ENCODE results near the gene NHSL1. TPM values are rescaled to one million over a fixed set of nuclear protein-coding genes. Genes with fewer than 3 reads are reported as not detected.

NHSL1 gene
- total RNA-seq, 2 experiments from 2014 or later, result 0.06 to 0.08 TPM

DNA sequence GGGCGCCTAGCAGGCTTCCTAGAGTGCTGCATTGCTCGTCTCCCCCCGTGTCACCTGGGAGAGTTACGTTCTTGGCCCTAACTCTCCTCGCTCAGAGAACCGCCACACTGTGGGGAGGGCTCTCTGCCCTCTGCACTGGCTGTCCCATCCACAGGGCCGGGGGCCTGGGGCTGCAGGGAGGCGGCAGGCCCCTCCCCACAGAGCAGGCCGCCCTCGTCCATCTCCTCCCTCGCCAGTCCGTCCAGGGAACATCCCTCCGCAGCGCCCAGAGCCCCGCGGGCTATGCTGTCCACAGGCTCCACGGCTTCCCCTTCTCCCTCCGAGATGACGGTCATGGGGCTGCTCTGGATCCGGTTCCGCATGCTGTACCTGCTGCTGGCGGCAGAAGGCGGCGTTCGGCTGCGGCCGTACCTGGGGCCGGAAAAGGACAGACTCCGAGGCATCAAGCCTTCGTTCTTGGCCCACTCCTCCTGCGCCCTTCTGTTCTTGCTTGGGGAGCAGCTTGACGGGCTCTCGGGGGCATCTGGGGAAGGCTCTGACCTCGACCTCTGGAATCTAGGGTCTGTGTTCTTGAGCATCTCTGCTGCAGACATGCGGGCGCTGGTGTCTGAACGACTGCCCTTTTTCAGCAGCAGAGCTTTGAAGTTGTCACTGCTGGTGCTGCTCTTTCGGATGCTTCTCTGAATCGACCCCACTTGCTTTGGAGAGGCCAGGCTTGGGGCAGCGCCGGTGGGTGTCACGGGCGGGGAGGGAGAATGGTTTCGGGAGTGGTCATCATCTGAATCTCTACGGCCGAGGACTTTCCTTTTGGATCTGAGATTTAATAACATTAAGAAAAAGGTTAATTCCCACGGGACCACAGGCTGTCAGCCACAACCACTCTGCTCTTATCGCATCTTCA lies 75.0 kb downstream of the NHSL1 start:
- Mint-ChIP-seq H3K4me1 (ENCODE audit: low read depth) (peaks cover 12% of the 10 kb centered on the region), H3K4me3 (no peak overlapping the region), H3K27me3 (no peaks in the 10 kb centered on the region), H3K9me3 (no peaks in the 10 kb centered on the region), H3K36me3 (ENCODE audit: low read depth) (peaks cover 4% of the 10 kb centered on the region), H3K27ac (no peak overlapping the region)
- peaks cover under 1% of the 10 kb centered on the region for H3K36me3 ChIP-seq (ENCODE audit: insufficient read depth, low read length)
- no peak for ATAC-seq (ENCODE audit: poor library complexity)
- H3K4me3 ChIP-seq (ENCODE audit: low read length), result no peak overlapping the region
- no peak for DNase-seq
- H3K9me3 ChIP-seq (ENCODE audit: control insufficient read depth in 1 of 2, insufficient read depth in 1 of 2, low read length in 2 of 2), result no peaks in the 10 kb centered on the region
- no peaks in the 10 kb centered on the region for H3K27me3 ChIP-seq (ENCODE audit: control insufficient read depth in 1 of 2, insufficient read depth in 2 of 2, low read length in 2 of 2)
- no peak overlapping the region for H3K27ac ChIP-seq (ENCODE audit: low read depth in 1 of 2, low read length in 2 of 2)
- ChIA-PET CTCF (no interaction called here), POLR2A (interaction anchor here (0.6 to 1.3 kb wide), 2 partner anchors 31 to 1116 kb away, joined by 3 to 6 read pairs; no protein-coding TSS in a partner anchor)
- H3K4me1 ChIP-seq (ENCODE audit: insufficient read depth, low read length), result peaks cover 2% of the 10 kb centered on the region
- TF ChIP-seq, protein P1, sequence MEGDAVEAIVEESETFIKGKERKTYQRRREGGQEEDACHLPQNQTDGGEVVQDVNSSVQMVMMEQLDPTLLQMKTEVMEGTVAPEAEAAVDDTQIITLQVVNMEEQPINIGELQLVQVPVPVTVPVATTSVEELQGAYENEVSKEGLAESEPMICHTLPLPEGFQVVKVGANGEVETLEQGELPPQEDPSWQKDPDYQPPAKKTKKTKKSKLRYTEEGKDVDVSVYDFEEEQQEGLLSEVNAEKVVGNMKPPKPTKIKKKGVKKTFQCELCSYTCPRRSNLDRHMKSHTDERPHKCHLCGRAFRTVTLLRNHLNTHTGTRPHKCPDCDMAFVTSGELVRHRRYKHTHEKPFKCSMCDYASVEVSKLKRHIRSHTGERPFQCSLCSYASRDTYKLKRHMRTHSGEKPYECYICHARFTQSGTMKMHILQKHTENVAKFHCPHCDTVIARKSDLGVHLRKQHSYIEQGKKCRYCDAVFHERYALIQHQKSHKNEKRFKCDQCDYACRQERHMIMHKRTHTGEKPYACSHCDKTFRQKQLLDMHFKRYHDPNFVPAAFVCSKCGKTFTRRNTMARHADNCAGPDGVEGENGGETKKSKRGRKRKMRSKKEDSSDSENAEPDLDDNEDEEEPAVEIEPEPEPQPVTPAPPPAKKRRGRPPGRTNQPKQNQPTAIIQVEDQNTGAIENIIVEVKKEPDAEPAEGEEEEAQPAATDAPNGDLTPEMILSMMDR (IDR thresholded peaks at IDR 0.05), result no peak
- intact Hi-C loops (cut with DNase I, micrococcal nuclease), result no loop called here

GRCh38 chr6:138422861-138423260 lies 76.4 kb downstream of the NHSL1 start:
- peaks cover 9% of the 10 kb centered on the region for H3K4me1 Mint-ChIP-seq (ENCODE audit: low read depth)
- no peaks in the 10 kb centered on the region for H3K9me3 Mint-ChIP-seq
- H3K27ac ChIP-seq (ENCODE audit: low read depth in 1 of 2, low read length in 2 of 2), result no peak overlapping the region
- ATAC-seq (ENCODE audit: poor library complexity) (no peak), DNase-seq (no peak)
- H3K36me3 Mint-ChIP-seq (ENCODE audit: low read depth), result peaks cover 18% of the 10 kb centered on the region
- TF ChIP-seq, protein P1 (IDR thresholded peaks at IDR 0.05), result no peak
- no peak overlapping the region for H3K4me3 ChIP-seq (ENCODE audit: low read length)
- H3K27ac Mint-ChIP-seq, result no peak overlapping the region
- intact Hi-C loops (cut with DNase I, micrococcal nuclease), result no loop called here
- H3K36me3 ChIP-seq (ENCODE audit: insufficient read depth, low read length), result peaks cover 10% of the 10 kb centered on the region
- H3K9me3 ChIP-seq (ENCODE audit: control insufficient read depth in 1 of 2, insufficient read depth in 1 of 2, low read length in 2 of 2), result no peaks in the 10 kb centered on the region
- H3K4me1 ChIP-seq (ENCODE audit: insufficient read depth, low read length), result no peaks in the 10 kb centered on the region
- ChIA-PET CTCF (no interaction called here), POLR2A (interaction anchor here (0.8 to 1.1 kb wide), 3 partner anchors 17 to 33 kb away, joined by 3 read pairs; partner anchors contain the start of gene HEBP2)
- H3K27me3 ChIP-seq (ENCODE audit: control insufficient read depth in 1 of 2, insufficient read depth in 2 of 2, low read length in 2 of 2), result no peaks in the 10 kb centered on the region
- H3K27me3 Mint-ChIP-seq, result no peaks in the 10 kb centered on the region
- H3K4me3 Mint-ChIP-seq, result no peak overlapping the region

GRCh38 chr6:138421608-138422007 lies 77.7 kb downstream of the NHSL1 start:
- Mint-ChIP-seq H3K4me3 (no peak overlapping the region), H3K36me3 (ENCODE audit: low read depth) (peaks cover 31% of the 10 kb centered on the region), H3K4me1 (ENCODE audit: low read depth) (peaks cover 9% of the 10 kb centered on the region), H3K9me3 (no peaks in the 10 kb centered on the region), H3K27ac (no peak overlapping the region), H3K27me3 (no peaks in the 10 kb centered on the region)
- intact Hi-C loops (cut with DNase I, micrococcal nuclease), result no loop called here
- ATAC-seq (ENCODE audit: poor library complexity) (no peak), DNase-seq (no peak)
- no peaks in the 10 kb centered on the region for H3K27me3 ChIP-seq (ENCODE audit: control insufficient read depth in 1 of 2, insufficient read depth in 2 of 2, low read length in 2 of 2)
- H3K9me3 ChIP-seq (ENCODE audit: control insufficient read depth in 1 of 2, insufficient read depth in 1 of 2, low read length in 2 of 2), result no peaks in the 10 kb centered on the region
- no peak overlapping the region for H3K4me3 ChIP-seq (ENCODE audit: low read length)
- CTCF ChIA-PET, result no interaction called here
- POLR2A ChIA-PET, result interaction anchor here (1.0 kb wide), 1 partner anchor 16 kb away, joined by 3 read pairs; no protein-coding TSS in a partner anchor
- H3K27ac ChIP-seq (ENCODE audit: low read depth in 1 of 2, low read length in 2 of 2), result no peak overlapping the region
- TF ChIP-seq, protein P1 (IDR thresholded peaks at IDR 0.05), result no peak
- peaks cover 14% of the 10 kb centered on the region for H3K36me3 ChIP-seq (ENCODE audit: insufficient read depth, low read length)
- no peaks in the 10 kb centered on the region for H3K4me1 ChIP-seq (ENCODE audit: insufficient read depth, low read length)
